Measurements from ENCODE around the gene MRC1. TPM values are rescaled to one million over a fixed set of nuclear protein-coding genes. Genes with fewer than 3 reads are reported as not detected.

Gene MRC1
- total RNA-seq, 2 experiments from 2014 or later, result not detected

Small RNA genes within 50 kb of the gene (microRNA-seq; reads per million reads assigned to microRNA genes)
- not detected for gene MIR511 (ENCODE audit: borderline microRNAs expressed, borderline replicate concordance)

Other genes with a start within 250 kb of the MRC1 start
- gene HACD1, start 192.0 kb upstream of the MRC1 start, total RNA-seq, result 1 to 10 TPM; 2.6 to 2.8 TPM
- gene STAM, start 165.2 kb upstream of the MRC1 start, total RNA-seq, result 10 to 100 TPM; 21.6 to 24.5 TPM
- under 1 TPM; 0.11 to 0.16 TPM for gene TMEM236, start 57.1 kb upstream of the MRC1 start, total RNA-seq
- not detected for gene SLC39A12, start 142.6 kb downstream of the MRC1 start, total RNA-seq

Measured in activated CD8-positive, alpha-beta T cell treated with anti-CD3 and anti-CD28 coated beads for 36 hours (primary cell).